Esophagus squamous epithelium (tissue), 5 donors: ENCODE results near the gene BAD. TPM values are rescaled to one million over a fixed set of nuclear protein-coding genes. Genes with fewer than 3 reads are reported as not detected.

Experiments
- DNase-seq: peaks from one replicate; lab custom pipeline; 2025; lab: John Stamatoyannopoulos, UW
- H3K27ac ChIP-seq, 4 donors: fragments of 200-600 bp; sonication (generic); one replicate each; pipeline ENCODE4 v1.5.1; 2016 to 2019; ENCODE audit warnings: mild to moderate bottlenecking in 1 of 4
- H3K27me3 ChIP-seq, 4 donors: fragments of 200-600 bp; sonication (generic); 1 replicate in 3 of 4; 2 replicates in 1 of 4; pipeline versions ENCODE4 v1.5.1 to v1.6.0; 2017 to 2021; ENCODE audit warnings: antibody characterized with exemption in 1 of 4
- H3K36me3 ChIP-seq, 3 donors: fragments of 200-600 bp; sonication (generic); one replicate each; pipeline ENCODE4 v1.5.1; 2016 to 2019
- H3K4me1 ChIP-seq, 3 donors: fragments of 200-600 bp; sonication (generic); one replicate each; pipeline ENCODE4 v1.5.1; 2017 to 2019
- H3K4me3 ChIP-seq, 4 donors: fragments of 200-600 bp; sonication (generic); 1 replicate in 3 of 4; 2 replicates in 1 of 4; pipeline ENCODE4 v1.5.1; 2016 to 2019; ENCODE audit warnings: mild to moderate bottlenecking in 2 of 4, moderate library complexity in 1 of 4
- H3K9me3 ChIP-seq, 3 donors: fragments of 200-600 bp; sonication (generic); one replicate each; pipeline ENCODE4 v1.5.1; 2016 to 2019
- POLR2A ChIP-seq, 4 donors: fragments of 450-650 bp; IDR thresholded peaks; one replicate each; pipeline ENCODE4 v1.6.1; 2017; ENCODE audit warnings: antibody characterized with exemption in 4 of 4, mild to moderate bottlenecking in 4 of 4, moderate library complexity in 3 of 4
- WGBS, 2 donors: methylation state at CpG; one replicate each; pipeline ENCODE4 v1.1.5; 2018; 5-methylcytosine and 5-hydroxymethylcytosine counted together
- intact Hi-C: fragments of 100-400 bp; cut with DNase I; formaldehyde crosslinking; loops from one replicate; pipeline ENCODE4 v1.15.0; 2022
- total RNA-seq, 4 donors: library from RNA; depleted of rRNA; stranded (reverse); fragments of >200 nt; gene quantifications; one replicate each; pipeline ENCODE4 v1.1.0, GENCODE V29; 2016
- TF ChIP-seq, protein P1 (sequence below), 6 experiments: fragments of 450-650 bp in 4 of 6; fragments of 200-600 bp in 2 of 6; sonication (generic) in 2 of 6; IDR thresholded peaks; one replicate each; pipeline ENCODE4 v1.5.1; 2016 to 2019; ENCODE audit warnings: antibody characterized with exemption in 6 of 6, mild to moderate bottlenecking in 4 of 6, moderate library complexity in 4 of 6
- donor health status: DM: yes; HTN: yes; CAD: no.

BAD gene
- total RNA-seq, 4 donors from 2014 or later = 49.4 to 86.5 (median 72.9) TPM

DNA sequence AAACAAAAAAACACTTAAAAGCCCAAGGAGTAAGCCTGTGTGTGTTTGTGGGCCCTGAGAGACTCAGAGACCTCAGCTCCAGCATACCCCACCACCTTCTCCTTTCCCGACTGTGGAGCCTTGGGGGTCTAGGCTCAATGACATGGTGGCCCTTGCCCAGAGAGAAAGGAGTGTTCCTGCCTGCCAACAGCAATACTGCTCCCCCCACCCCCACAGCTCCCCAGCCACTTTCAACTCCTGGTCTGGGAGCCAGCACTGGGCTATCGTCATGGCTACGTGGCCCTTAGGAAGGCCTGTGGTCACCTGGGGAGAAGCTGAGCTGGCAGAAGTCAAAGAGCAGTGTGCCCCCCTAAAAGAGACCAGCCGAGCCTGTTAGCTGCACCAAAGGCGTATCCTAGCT lies 40.4 kb downstream of the BAD start:
- H3K9me3 ChIP-seq = no peaks in the 10 kb centered on the region
- intact Hi-C loops = no loop called here
- peak overlapping the region in 3 of 4 donors; percentile 89 to 100 (median 95) for H3K27ac ChIP-seq

GRCh38 chr11:64243236-64243854 lies 41.1 kb downstream of the BAD start:
- peak overlapping the region; percentile 42 to 100 (median 96) for H3K27ac ChIP-seq
- intact Hi-C loops = no loop called here

More for the DNA sequence above, 40.4 kb downstream of the BAD start:
- Histone ChIP-seq H3K4me3 (no peak overlapping the region), H3K27me3 (no peaks in the 10 kb centered on the region), H3K4me1 (peaks cover 55 to 78% (median 62%) of the 10 kb centered on the region in 3 donors), H3K36me3 (peaks cover 0 to 28% (median 0%) of the 10 kb centered on the region in 3 donors)
- 42 to 64% methylated on average over 3 to 4 of the region's 5 CpGs for WGBS, 2 donors
- no peak for TF ChIP-seq POLR2A (IDR thresholded peaks at IDR 0.05)
- TF ChIP-seq, protein P1, sequence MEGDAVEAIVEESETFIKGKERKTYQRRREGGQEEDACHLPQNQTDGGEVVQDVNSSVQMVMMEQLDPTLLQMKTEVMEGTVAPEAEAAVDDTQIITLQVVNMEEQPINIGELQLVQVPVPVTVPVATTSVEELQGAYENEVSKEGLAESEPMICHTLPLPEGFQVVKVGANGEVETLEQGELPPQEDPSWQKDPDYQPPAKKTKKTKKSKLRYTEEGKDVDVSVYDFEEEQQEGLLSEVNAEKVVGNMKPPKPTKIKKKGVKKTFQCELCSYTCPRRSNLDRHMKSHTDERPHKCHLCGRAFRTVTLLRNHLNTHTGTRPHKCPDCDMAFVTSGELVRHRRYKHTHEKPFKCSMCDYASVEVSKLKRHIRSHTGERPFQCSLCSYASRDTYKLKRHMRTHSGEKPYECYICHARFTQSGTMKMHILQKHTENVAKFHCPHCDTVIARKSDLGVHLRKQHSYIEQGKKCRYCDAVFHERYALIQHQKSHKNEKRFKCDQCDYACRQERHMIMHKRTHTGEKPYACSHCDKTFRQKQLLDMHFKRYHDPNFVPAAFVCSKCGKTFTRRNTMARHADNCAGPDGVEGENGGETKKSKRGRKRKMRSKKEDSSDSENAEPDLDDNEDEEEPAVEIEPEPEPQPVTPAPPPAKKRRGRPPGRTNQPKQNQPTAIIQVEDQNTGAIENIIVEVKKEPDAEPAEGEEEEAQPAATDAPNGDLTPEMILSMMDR (IDR thresholded peaks at IDR 0.05) = no peak
- DNase-seq = no peak

GRCh38 chr11:64241491-64242374 lies 42.7 kb downstream of the BAD start:
- H3K4me3 ChIP-seq = peak overlapping the region; percentile 63 to 95 (median 86)
- TF ChIP-seq, protein P1 (IDR thresholded peaks at IDR 0.05) = no peak
- peak in 2 of 4 donors; percentile 66 to 84 for TF ChIP-seq POLR2A (IDR thresholded peaks at IDR 0.05)
- peak overlapping the region; percentile 95 to 100 (median 99) for H3K27ac ChIP-seq
- DNase-seq = no peak
- H3K9me3 ChIP-seq = no peaks in the 10 kb centered on the region
- peaks cover 66 to 86% (median 69%) of the 10 kb centered on the region in 3 donors for H3K4me1 ChIP-seq
- 0% methylated on average over 1 to 19 of the region's 63 CpGs for WGBS, 2 donors
- peaks cover 0 to 51% (median 0%) of the 10 kb centered on the region in 3 donors for H3K36me3 ChIP-seq
- no peaks in the 10 kb centered on the region for H3K27me3 ChIP-seq
- intact Hi-C loops = no loop called here

More at GRCh38 chr11:64243236-64243854, 41.1 kb downstream of the BAD start:
- Histone ChIP-seq H3K9me3 (no peaks in the 10 kb centered on the region), H3K36me3 (peaks cover 0 to 35% (median 0%) of the 10 kb centered on the region in 3 donors), H3K27me3 (no peaks in the 10 kb centered on the region), H3K4me3 (peak overlapping the region in 1 of 4 donors; percentile 63), H3K4me1 (peaks cover 63 to 86% (median 64%) of the 10 kb centered on the region in 3 donors)
- no peak for DNase-seq
- TF ChIP-seq, protein P1 (IDR thresholded peaks at IDR 0.05) = no peak
- no peak for TF ChIP-seq POLR2A (IDR thresholded peaks at IDR 0.05)
- 44 to 47% methylated on average over 2 to 6 of the region's 8 CpGs for WGBS, 2 donors

- peak; percentile 96 for DNase-seq
- H3K4me1 ChIP-seq = peaks cover 66 to 91% (median 69%) of the 10 kb centered on the region in 3 donors
- no peaks in the 10 kb centered on the region for H3K9me3 ChIP-seq
- peaks cover 0 to 56% (median 0%) of the 10 kb centered on the region in 3 donors for H3K36me3 ChIP-seq
- WGBS, 2 donors = 0% methylated on average over 3 to 4 of the region's 24 CpGs
- H3K27me3 ChIP-seq = no peaks in the 10 kb centered on the region
- TF ChIP-seq POLR2A (IDR thresholded peaks at IDR 0.05) = no peak
- TF ChIP-seq, protein P1 (IDR thresholded peaks at IDR 0.05) = no peak
- peak overlapping the region; percentile 95 to 100 (median 99) for H3K27ac ChIP-seq
- peak overlapping the region; percentile 63 to 95 (median 86) for H3K4me3 ChIP-seq
- intact Hi-C loops = no loop called here
Measured at GRCh38 chr11:64241241-64241490, 43.3 kb downstream of the BAD start.
